ENCODE data around the gene ALKAL2.

DNA sequence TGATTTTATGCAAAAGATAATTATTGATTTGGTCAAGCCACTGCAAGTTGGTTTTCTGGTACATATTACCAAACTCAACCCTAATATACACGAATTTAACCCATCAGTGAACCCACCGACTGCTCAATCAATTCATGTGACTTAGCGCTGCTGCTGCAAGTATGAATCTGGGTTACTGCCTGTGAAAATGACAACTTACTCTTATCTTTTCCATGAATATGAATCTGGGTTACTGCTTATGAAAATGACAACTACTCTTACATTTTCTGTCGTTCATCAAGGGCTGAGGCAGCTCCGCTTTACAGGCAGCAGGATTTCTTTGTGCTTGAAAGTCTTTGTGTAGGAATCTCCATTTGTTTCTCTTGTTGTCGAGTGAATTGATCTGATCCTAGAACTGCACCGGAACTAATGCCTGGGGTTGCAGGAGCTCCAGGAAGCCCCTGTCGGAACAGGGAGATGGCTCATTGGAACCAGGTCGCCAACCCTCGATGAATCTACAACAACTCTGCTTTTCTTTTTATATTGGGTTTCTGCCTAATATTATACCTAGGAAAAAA lies 22.1 kb upstream of the ALKAL2 start:
- TF ChIP-seq RFX5 (IDR thresholded peaks at IDR 0.05; ENCODE audit: low read depth, low read length) (no peak), ONECUT2 (CRISPR knock-in tag; IDR thresholded peaks at IDR 0.05) (no peak)
- TF ChIP-seq, protein P1, sequence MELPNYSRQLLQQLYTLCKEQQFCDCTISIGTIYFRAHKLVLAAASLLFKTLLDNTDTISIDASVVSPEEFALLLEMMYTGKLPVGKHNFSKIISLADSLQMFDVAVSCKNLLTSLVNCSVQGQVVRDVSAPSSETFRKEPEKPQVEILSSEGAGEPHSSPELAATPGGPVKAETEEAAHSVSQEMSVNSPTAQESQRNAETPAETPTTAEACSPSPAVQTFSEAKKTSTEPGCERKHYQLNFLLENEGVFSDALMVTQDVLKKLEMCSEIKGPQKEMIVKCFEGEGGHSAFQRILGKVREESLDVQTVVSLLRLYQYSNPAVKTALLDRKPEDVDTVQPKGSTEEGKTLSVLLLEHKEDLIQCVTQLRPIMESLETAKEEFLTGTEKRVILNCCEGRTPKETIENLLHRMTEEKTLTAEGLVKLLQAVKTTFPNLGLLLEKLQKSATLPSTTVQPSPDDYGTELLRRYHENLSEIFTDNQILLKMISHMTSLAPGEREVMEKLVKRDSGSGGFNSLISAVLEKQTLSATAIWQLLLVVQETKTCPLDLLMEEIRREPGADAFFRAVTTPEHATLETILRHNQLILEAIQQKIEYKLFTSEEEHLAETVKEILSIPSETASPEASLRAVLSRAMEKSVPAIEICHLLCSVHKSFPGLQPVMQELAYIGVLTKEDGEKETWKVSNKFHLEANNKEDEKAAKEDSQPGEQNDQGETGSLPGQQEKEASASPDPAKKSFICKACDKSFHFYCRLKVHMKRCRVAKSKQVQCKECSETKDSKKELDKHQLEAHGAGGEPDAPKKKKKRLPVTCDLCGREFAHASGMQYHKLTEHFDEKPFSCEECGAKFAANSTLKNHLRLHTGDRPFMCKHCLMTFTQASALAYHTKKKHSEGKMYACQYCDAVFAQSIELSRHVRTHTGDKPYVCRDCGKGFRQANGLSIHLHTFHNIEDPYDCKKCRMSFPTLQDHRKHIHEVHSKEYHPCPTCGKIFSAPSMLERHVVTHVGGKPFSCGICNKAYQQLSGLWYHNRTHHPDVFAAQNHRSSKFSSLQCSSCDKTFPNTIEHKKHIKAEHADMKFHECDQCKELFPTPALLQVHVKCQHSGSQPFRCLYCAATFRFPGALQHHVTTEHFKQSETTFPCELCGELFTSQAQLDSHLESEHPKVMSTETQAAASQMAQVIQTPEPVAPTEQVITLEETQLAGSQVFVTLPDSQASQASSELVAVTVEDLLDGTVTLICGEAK (IDR thresholded peaks at IDR 0.05): no peak
- TF ChIP-seq, protein P1 (CRISPR knock-in tag; IDR thresholded peaks at IDR 0.05): no peak

Measured in HepG2 (cell line).